SK-MEL-5 (cell line): ENCODE measurements around the gene FTL. TPM values are rescaled to one million over a fixed set of nuclear protein-coding genes. Genes with fewer than 3 reads are reported as not detected.
"Not testable (repeated sequence)": the region's sequence is repeated elsewhere in the genome, so short reads cannot be mapped to it uniquely, and the experiment has no call there.

Experiments used
- DNase-seq: peaks from one replicate; pipeline ENCODE4 v3.0.0-alpha.2; 2016; ENCODE audit warnings: low read depth, low spot score
- in situ Hi-C: cut with HindIII; loops from 2 replicates; pipeline ENCODE4 v1.10.0; 2016; ENCODE audit warnings: low sequenced_read_pairs, high pct_unique_total_duplicates, low pct_unique_long_range_greater_than_20kb
- polyA plus RNA-seq, 2 experiments: library from polyadenylated mRNA; depleted of rRNA; stranded (reverse); fragments of >200 nt; gene quantifications; 2 replicates each; pipeline ENCODE4 v1.2.3, GENCODE V29; 2015
- total RNA-seq: library from RNA; depleted of rRNA; stranded (reverse); fragments of >200 nt; shearing (Covaris generic); gene quantifications from 2 replicates; pipeline ENCODE4 v1.2.3, GENCODE V29; 2014; rRNA removed

The FTL gene
- total RNA-seq: 1,840 and 1,902 TPM in 2 replicates
- 1,783 and 1,985 TPM in 2 replicates for polyA plus RNA-seq (2015; cell fraction: cytosol; rRNA removed)
- 182 and 219 TPM in 2 replicates for polyA plus RNA-seq (2015; cell fraction: nucleus; rRNA removed)

GRCh38 chr19:48965040-48965805, at the start of gene FTL:
TSS of gene FTL (plus strand) at chr19:48965309. CDS start at chr19:48965508, 199 bp downstream.
- peak; percentile 93 for DNase-seq
- in situ Hi-C loops: no loop called here

- in situ Hi-C loops: no loop called here
These were observed 49.4 kb upstream of the FTL start for GRCh38 chr19:48915757-48916156.

GRCh38 chr19:48918071-48918470, 47.0 kb upstream of the FTL start:
- in situ Hi-C loops: no loop called here
- DNase-seq: no peak

More at GRCh38 chr19:48915757-48916156, 49.4 kb upstream of the FTL start:
- no peak for DNase-seq

- in situ Hi-C loops: no loop called here
- peak; percentile 54 for DNase-seq
These were observed 46.3 kb upstream of the FTL start for GRCh38 chr19:48918801-48919247.

- in situ Hi-C loops, DNase-seq: not testable (repeated sequence)
These were observed 45.8 kb upstream of the FTL start for GRCh38 chr19:48919271-48919670.

GRCh38 chr19:48920949-48921348, 44.2 kb upstream of the FTL start:
- DNase-seq: no peak
- in situ Hi-C loops: no loop called here

GRCh38 chr19:48921721-48922500, 43.2 kb upstream of the FTL start:
- in situ Hi-C loops: no loop called here
- DNase-seq: no peak

GRCh38 chr19:48922548-48923490, 42.3 kb upstream of the FTL start:
- no peak for DNase-seq
- in situ Hi-C loops: no loop called here

GRCh38 chr19:48925240-48925843, 39.8 kb upstream of the FTL start:
- in situ Hi-C loops: no loop called here
- DNase-seq: no peak

- in situ Hi-C loops, DNase-seq: not testable (repeated sequence)
These were observed 39.2 kb upstream of the FTL start for GRCh38 chr19:48925890-48926289.

- DNase-seq: peak; percentile 99
- in situ Hi-C loops: no loop called here
These were observed 38.2 kb upstream of the FTL start for GRCh38 chr19:48926909-48927308.

GRCh38 chr19:48927692-48928091, 37.4 kb upstream of the FTL start:
- DNase-seq: peak; percentile 23
- in situ Hi-C loops: not testable (repeated sequence)

- in situ Hi-C loops: no loop called here
- DNase-seq: no peak
These were observed 36.7 kb upstream of the FTL start for GRCh38 chr19:48928164-48929025.

GRCh38 chr19:48933382-48933932, 31.7 kb upstream of the FTL start, which contains the start of gene DHDH:
TSS of gene DHDH (plus strand) at chr19:48933699. CDS start at chr19:48933722, 23 bp downstream.
- DNase-seq: peak; percentile 80
- in situ Hi-C loops: no loop called here

GRCh38 chr19:48934837-48935236, 30.3 kb upstream of the FTL start:
- in situ Hi-C loops: no loop called here
- DNase-seq: no peak

- no peak for DNase-seq
- in situ Hi-C loops: no loop called here
These were observed 29.2 kb upstream of the FTL start for GRCh38 chr19:48935864-48936263.
